Stomach smooth muscle (tissue), 2 donors: ENCODE data around the gene PSMB8.

Source experiments
- H3K27ac ChIP-seq: one replicate; pipeline ENCODE4 v1.7.0; 2013; ENCODE audit warnings: mild to moderate bottlenecking, low read length, inconsistent platforms
- H3K27me3 ChIP-seq, 2 donors: one replicate each; pipeline ENCODE4 v1.7.0; 2013; ENCODE audit warnings: low read length in 2 of 2; ENCODE audit not compliant: insufficient read depth in 2 of 2, control insufficient read depth in 1 of 2
- H3K36me3 ChIP-seq, 2 donors: one replicate each; pipeline ENCODE4 v1.7.0; 2013; ENCODE audit warnings: low read length in 2 of 2; ENCODE audit not compliant: control insufficient read depth in 2 of 2, insufficient read depth in 2 of 2
- H3K4me1 ChIP-seq: one replicate; pipeline ENCODE4 v1.7.0; 2013; ENCODE audit warnings: low read length; ENCODE audit not compliant: control insufficient read depth, insufficient read depth
- H3K4me3 ChIP-seq, 2 donors: one replicate each; pipeline ENCODE4 v1.7.0; 2013; ENCODE audit warnings: low read length in 2 of 2
- H3K9ac ChIP-seq, 2 donors: one replicate each; pipeline ENCODE4 v1.7.0; 2013; ENCODE audit warnings: low read length in 2 of 2, mild to moderate bottlenecking in 1 of 2
- H3K9me3 ChIP-seq, 2 donors: one replicate each; pipeline ENCODE4 v1.7.0; 2013; ENCODE audit warnings: low read length in 2 of 2; ENCODE audit not compliant: control insufficient read depth in 2 of 2
- donor health status: healthy.
- donor health status: Pancreatic carcinoma.

Gene PSMB8

DNA sequence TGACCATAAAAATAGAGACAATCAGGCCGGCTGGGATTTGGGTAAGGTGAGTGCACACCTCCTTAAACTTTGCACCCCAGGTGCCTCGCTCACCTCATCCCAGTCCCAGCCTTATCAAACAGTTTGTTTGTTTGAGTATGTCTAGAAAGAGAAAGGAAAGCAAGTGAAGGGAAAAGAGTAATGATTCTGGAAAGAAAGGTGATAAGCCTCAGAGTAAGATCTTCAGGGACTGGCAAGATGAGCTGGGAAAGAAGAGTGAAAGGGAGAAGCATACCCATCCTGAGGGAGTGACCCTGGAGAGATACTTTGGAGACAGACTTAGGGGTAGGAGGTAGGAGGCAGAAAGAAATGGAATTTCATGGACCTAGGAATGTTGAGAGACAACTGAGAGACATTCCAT, 7.0 kb downstream of the PSMB8 start:
- no peak overlapping the region for H3K27ac ChIP-seq

DNA sequence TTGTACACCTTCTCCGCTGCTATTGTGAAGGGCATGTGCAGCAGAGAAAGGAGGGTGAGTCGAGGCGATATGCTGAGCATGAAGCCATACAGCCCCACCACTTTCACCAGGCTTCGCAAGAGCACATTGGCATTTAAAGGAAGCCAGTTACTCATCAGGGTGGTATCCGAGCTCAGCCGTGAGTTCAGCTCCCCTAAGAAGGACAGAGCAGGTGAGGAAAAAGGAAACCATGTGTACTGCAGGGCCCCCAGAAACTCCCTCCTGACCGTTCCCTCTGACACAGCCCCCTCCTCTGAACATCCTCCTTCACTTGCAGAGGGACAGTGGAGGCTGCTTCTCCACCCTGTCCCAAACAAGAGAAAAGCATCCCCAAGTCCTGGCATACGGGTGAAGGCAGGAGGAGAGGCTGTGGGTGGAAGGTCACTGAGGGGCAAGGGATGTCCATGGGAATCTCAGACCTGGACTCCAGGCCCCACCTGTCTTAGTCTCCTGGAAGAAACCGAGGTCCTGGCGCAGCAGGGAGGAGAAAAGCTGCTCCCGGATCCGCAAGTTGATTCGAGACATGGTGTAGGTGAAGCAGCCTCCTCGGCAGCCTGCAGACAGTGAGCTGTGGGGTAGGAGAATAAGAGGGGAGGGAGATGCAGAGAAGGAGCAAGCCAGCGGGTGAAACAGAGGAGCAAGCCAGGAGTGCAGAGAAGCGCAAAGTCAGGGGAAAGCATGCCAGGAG, 8.5 kb downstream of the PSMB8 start:
- Histone ChIP-seq H3K9me3 (no peaks in the 10 kb centered on the region), H3K4me1 (peaks cover 9% of the 10 kb centered on the region), H3K27me3 (no peaks in the 10 kb centered on the region), H3K36me3 (peaks cover 3 to 14% of the 10 kb centered on the region in 2 donors), H3K4me3 (no peak overlapping the region), H3K9ac (no peak overlapping the region), H3K27ac (no peak overlapping the region)

More for the DNA sequence above, 7.0 kb downstream of the PSMB8 start:
- no peaks in the 10 kb centered on the region for H3K9me3 ChIP-seq
- no peak overlapping the region for H3K9ac ChIP-seq
- no peaks in the 10 kb centered on the region for H3K27me3 ChIP-seq
- no peak overlapping the region for H3K4me3 ChIP-seq
- peaks cover 4 to 14% of the 10 kb centered on the region in 2 donors for H3K36me3 ChIP-seq
- peaks cover 9% of the 10 kb centered on the region for H3K4me1 ChIP-seq

DNA sequence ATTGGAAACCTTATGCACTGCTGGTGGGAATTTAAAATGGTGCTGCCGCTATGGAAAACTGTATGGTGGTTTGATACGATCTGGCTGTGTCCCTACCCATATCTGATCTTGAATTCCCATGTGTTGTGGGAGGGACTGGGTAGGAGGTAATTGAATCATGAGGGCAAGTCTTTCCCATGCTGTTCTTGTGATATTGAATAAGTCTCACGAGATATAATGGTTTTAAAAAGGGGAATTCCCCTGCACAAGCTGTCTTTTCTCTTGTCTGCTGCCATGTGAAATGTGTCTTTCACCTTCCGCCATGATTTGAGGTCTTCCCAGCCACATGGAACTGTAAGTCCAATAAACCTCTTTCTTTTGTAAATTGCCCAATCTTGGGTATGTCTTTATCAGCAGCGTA, 10.2 kb downstream of the PSMB8 start:
- H3K27ac ChIP-seq: no peak overlapping the region
- H3K9ac ChIP-seq: no peak overlapping the region
- H3K27me3 ChIP-seq: no peaks in the 10 kb centered on the region
- peaks cover 17 to 29% of the 10 kb centered on the region in 2 donors for H3K36me3 ChIP-seq
- no peaks in the 10 kb centered on the region for H3K9me3 ChIP-seq
- peaks cover 9% of the 10 kb centered on the region for H3K4me1 ChIP-seq
- H3K4me3 ChIP-seq: no peak overlapping the region

DNA sequence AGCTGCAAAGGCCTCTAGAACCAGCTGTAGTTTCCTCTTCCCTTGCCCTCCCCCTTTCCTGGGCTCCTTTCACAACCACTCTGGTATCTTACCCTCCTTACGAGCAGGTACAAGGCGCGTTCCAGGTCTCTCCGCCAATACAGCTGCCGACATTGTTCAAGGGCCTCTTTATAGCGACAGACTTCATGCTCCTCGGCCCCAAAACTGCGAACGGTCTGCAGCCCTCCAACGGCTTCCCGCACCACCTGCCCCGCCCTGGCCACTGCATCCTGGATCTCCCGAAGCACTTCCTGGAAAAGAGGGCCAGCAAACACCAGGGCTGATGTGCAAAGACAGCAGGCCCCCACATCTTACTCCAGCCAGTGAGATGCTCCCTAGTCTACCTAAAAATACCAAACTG, 11.3 kb downstream of the PSMB8 start:
- Histone ChIP-seq H3K36me3 (peaks cover 17 to 29% of the 10 kb centered on the region in 2 donors), H3K4me1 (peaks cover 3% of the 10 kb centered on the region), H3K9ac (no peak overlapping the region), H3K9me3 (no peaks in the 10 kb centered on the region), H3K4me3 (no peak overlapping the region), H3K27me3 (no peaks in the 10 kb centered on the region), H3K27ac (no peak overlapping the region)

DNA sequence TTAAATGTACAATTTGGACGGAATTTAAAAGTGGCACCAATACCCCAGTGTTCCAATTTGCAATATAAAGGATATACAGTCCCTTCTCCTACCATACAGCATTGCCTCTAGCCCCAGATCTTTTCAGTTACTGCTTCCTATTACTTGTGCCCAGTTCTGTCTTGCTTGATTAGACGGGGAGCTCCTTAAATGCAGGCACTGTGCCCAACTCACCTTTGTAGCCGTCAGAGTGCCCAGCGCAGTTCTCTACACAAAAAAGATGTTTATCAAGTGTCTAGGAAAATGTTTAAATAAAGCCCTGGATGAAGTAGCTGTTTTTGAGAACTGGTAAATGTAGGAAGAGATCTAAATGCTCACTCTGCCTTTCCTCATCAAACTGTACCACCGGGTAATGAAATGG, 12.9 kb downstream of the PSMB8 start:
- Histone ChIP-seq H3K9ac (no peak overlapping the region), H3K4me3 (no peak overlapping the region), H3K4me1 (no peaks in the 10 kb centered on the region), H3K36me3 (peaks cover 17 to 29% of the 10 kb centered on the region in 2 donors), H3K27ac (no peak overlapping the region), H3K27me3 (no peaks in the 10 kb centered on the region), H3K9me3 (no peaks in the 10 kb centered on the region)

DNA sequence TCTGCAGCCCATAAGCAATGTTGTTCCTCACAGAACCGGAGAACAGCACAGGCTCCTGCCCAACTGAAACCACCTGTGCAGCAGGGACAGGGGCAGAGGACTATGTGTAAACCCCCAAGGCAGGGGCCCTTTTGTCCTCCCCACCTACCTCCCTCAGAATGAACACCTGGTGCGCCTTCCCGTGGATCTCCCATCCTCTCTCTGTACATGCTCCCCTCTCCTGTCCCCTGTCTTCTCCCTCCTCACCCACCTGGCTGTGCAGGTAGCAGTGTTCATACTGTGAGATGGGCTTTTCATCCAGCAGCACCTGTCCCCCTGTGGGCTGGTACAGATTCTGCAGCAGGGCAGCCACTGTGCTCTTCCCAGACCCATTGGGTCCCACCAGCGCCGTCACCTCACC, 13.8 kb downstream of the PSMB8 start:
- no peaks in the 10 kb centered on the region for H3K4me1 ChIP-seq
- peaks cover 17 to 23% of the 10 kb centered on the region in 2 donors for H3K36me3 ChIP-seq
- no peak overlapping the region for H3K27ac ChIP-seq
- no peaks in the 10 kb centered on the region for H3K27me3 ChIP-seq
- no peaks in the 10 kb centered on the region for H3K9me3 ChIP-seq
- H3K4me3 ChIP-seq: no peak overlapping the region
- H3K9ac ChIP-seq: no peak overlapping the region

DNA sequence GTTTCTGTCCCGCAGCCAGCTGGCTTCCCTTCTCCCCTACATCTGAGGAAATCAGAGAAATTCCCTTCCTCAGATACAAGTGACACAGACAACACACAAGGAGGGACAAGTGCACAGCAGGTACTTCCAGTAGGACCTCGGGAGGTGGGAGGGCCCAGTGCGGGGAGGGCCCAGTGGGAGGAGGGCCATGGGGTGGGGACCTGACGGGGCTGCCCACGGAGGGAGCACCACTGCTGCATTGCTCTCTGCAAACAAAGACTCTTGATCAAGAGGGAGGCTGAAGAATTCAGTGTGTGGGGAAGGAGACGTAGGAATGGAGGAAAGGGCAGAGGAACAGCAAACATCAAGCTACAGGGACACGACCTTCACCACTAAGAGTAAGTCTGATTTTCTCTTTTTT, 14.4 kb downstream of the PSMB8 start:
- H3K27me3 ChIP-seq: no peaks in the 10 kb centered on the region
- H3K36me3 ChIP-seq: peaks cover 17 to 21% of the 10 kb centered on the region in 2 donors
- H3K9ac ChIP-seq: no peak overlapping the region
- H3K4me3 ChIP-seq: no peak overlapping the region
- no peak overlapping the region for H3K27ac ChIP-seq
- no peaks in the 10 kb centered on the region for H3K4me1 ChIP-seq
- no peaks in the 10 kb centered on the region for H3K9me3 ChIP-seq

DNA sequence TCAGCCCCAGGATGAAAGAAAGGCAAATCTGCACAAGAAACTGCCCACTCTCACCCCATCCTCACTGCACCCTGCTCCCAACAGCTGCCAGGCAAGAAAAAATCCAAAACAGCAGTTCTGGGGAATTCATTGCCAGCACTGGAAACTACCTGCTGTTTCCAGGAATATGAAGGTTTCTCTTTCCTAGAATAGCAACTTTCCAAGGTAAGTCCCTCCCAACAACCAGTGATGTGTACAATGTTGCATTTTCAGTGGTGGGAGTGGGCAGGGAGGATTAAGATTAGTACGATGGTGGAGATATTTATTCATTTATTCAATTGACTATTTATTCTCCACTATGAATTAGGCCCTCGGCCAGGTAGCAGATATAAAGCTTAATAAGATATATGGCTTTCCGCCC, 16.8 kb downstream of the PSMB8 start:
- no peaks in the 10 kb centered on the region for H3K9me3 ChIP-seq
- H3K36me3 ChIP-seq: peaks cover 17 to 21% of the 10 kb centered on the region in 2 donors
- no peaks in the 10 kb centered on the region for H3K4me1 ChIP-seq
- H3K4me3 ChIP-seq: no peak overlapping the region
- H3K27ac ChIP-seq: no peak overlapping the region
- no peaks in the 10 kb centered on the region for H3K27me3 ChIP-seq
- H3K9ac ChIP-seq: no peak overlapping the region

DNA sequence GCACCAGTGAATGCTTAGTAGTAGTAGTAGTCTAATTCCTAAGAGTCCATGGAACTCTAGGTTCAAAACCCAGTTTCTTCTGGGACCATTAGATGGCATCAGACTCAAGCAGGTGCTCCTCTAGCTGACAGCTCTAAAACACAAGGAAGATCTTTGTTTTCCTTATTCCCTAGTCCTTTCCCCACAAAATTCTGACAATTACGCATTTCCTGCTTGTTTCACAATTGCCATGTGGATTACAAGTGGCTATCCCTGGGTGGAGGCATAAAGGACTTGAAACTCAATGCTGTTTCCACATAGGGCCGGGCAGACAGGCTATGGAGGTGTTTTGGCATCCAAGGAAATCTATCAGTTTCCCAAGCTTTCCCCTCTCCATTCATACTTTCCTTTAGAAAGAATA, 17.9 kb downstream of the PSMB8 start:
- H3K9ac ChIP-seq: no peak overlapping the region
- no peaks in the 10 kb centered on the region for H3K27me3 ChIP-seq
- no peak overlapping the region for H3K27ac ChIP-seq
- no peak overlapping the region for H3K4me3 ChIP-seq
- peaks cover 17 to 19% of the 10 kb centered on the region in 2 donors for H3K36me3 ChIP-seq
- no peaks in the 10 kb centered on the region for H3K4me1 ChIP-seq
- H3K9me3 ChIP-seq: no peaks in the 10 kb centered on the region

DNA sequence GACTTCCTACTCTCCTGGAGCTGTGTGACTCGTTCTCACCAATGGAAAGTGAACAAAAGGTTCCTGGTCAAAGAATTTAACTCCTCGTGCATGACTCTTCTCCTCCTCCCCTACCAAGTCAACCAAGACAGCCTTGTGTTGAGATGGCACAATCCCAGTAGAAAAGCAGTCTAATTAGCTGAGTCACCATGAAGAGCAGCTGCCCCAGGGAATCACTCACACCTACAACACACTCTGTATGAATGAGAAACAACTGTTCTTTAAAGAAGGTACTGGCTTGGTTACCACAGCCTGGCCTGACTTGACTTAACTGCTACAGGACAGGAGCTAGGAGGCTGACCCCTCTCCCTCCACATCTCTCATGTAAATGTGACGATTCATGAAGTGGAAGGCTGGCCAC, 24.1 kb downstream of the PSMB8 start:
- Histone ChIP-seq H3K9me3 (no peaks in the 10 kb centered on the region), H3K27ac (no peak overlapping the region), H3K9ac (no peak overlapping the region), H3K27me3 (no peaks in the 10 kb centered on the region), H3K4me3 (no peak overlapping the region), H3K36me3 (no peaks in the 10 kb centered on the region), H3K4me1 (no peaks in the 10 kb centered on the region)

DNA sequence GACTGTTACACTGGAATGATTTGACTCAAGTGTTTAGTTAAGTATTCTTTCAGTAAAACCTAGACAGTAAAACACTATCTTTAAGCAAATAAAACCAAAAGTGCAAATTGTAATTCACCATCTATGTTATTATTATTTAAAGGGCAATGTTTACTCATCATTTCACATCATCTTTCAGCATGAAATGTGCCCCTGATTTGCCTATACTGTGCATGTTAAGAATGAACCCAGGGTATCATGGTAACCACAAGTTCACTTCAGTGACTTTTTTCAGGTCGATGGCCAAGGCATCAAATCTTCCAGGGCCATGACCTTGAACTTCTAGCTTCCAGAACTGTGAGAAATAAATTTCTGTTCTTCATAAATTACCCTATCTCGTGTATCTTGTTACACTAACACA, 25.0 kb downstream of the PSMB8 start:
- Histone ChIP-seq H3K27me3 (no peaks in the 10 kb centered on the region), H3K9ac (no peak overlapping the region), H3K9me3 (no peaks in the 10 kb centered on the region), H3K36me3 (no peaks in the 10 kb centered on the region), H3K4me3 (no peak overlapping the region), H3K27ac (no peak overlapping the region), H3K4me1 (no peaks in the 10 kb centered on the region)
